Astrocyte (in vitro differentiated cells and primary cell): ENCODE data around the gene GGACT. TPM values are rescaled to one million over a fixed set of nuclear protein-coding genes. Genes with fewer than 3 reads are reported as not detected.

Experiments used
- DNase-seq: peaks from one replicate; pipeline ENCODE4 v3.0.0-alpha.2; 2010; ENCODE audit warnings: low read depth
- FAIRE-seq: peaks from 2 replicates; lab custom pipeline; 2011; peaks lifted over from hg19 to GRCh38; lab: Jason Lieb, UNC
- H2AFZ ChIP-seq: 2 replicates; pipeline ENCODE4 v1.6.0; 2012; ENCODE audit warnings: low read depth, low read length, inconsistent platforms
- H3K27ac ChIP-seq: 2 replicates; pipeline ENCODE4 v1.5.1; 2011; ENCODE audit warnings: low read depth, low read length, inconsistent platforms
- H3K27me3 ChIP-seq: 2 replicates; pipeline ENCODE4 v1.6.0; 2011; ENCODE audit warnings: low read length, inconsistent platforms; ENCODE audit not compliant: insufficient read depth
- H3K36me3 ChIP-seq: 2 replicates; pipeline ENCODE4 v1.5.1; 2011; ENCODE audit warnings: low read length, inconsistent platforms; ENCODE audit not compliant: insufficient read depth
- H3K4me1 ChIP-seq: 2 replicates; pipeline ENCODE4 v1.5.1; 2011; ENCODE audit warnings: low read length, inconsistent platforms; ENCODE audit not compliant: insufficient read depth
- H3K4me2 ChIP-seq: 2 replicates; pipeline ENCODE4 v1.6.0; 2012; ENCODE audit warnings: low read length, inconsistent platforms
- H3K4me3 ChIP-seq: 2 replicates; pipeline ENCODE4 v1.5.1; 2011; ENCODE audit warnings: low read depth, mild to moderate bottlenecking, low read length, inconsistent platforms; ENCODE audit not compliant: insufficient read depth
- H3K79me2 ChIP-seq: 2 replicates; pipeline ENCODE4 v1.6.0; 2012; ENCODE audit warnings: mild to moderate bottlenecking, low read length, inconsistent platforms; ENCODE audit not compliant: insufficient read depth
- H3K9ac ChIP-seq: 2 replicates; pipeline ENCODE4 v1.6.0; 2012; ENCODE audit warnings: mild to moderate bottlenecking, low read length, inconsistent platforms
- H3K9me3 ChIP-seq: 2 replicates; pipeline ENCODE4 v1.5.1; 2012; ENCODE audit warnings: low read depth, mild to moderate bottlenecking, low read length, inconsistent platforms; ENCODE audit not compliant: insufficient read depth
- H4K20me1 ChIP-seq: 2 replicates; pipeline ENCODE4 v1.6.0; 2012; ENCODE audit warnings: low read length, inconsistent platforms; ENCODE audit not compliant: insufficient read depth
- H3K27ac Mint-ChIP-seq: one replicate; pipeline ENCODE4 v1.8.0; 2021; ENCODE audit warnings: mild to moderate bottlenecking, mixed read lengths; ENCODE audit not compliant: unreplicated experiment
- H3K27me3 Mint-ChIP-seq: one replicate; pipeline ENCODE4 v1.8.0; 2021; ENCODE audit warnings: low read depth, mixed read lengths; ENCODE audit not compliant: unreplicated experiment
- H3K36me3 Mint-ChIP-seq: one replicate; pipeline ENCODE4 v1.8.0; 2021; ENCODE audit warnings: low read depth, mixed read lengths; ENCODE audit not compliant: unreplicated experiment
- H3K4me1 Mint-ChIP-seq: one replicate; pipeline ENCODE4 v1.8.0; 2021; ENCODE audit warnings: low read depth, mixed read lengths; ENCODE audit not compliant: unreplicated experiment
- H3K4me3 Mint-ChIP-seq: one replicate; pipeline ENCODE4 v1.8.0; 2021; ENCODE audit warnings: mild to moderate bottlenecking, moderate library complexity, mixed read lengths; ENCODE audit not compliant: unreplicated experiment
- H3K9me3 Mint-ChIP-seq: one replicate; pipeline ENCODE4 v1.8.0; 2021; ENCODE audit warnings: mild to moderate bottlenecking, mixed read lengths; ENCODE audit not compliant: unreplicated experiment
- CTCF ChIP-seq: IDR thresholded peaks from 2 replicates; pipeline ENCODE4 v1.5.1; 2011; ENCODE audit warnings: low read depth, mild to moderate bottlenecking, inconsistent platforms, low read length, moderate library complexity; ENCODE audit not compliant: insufficient read depth
- EZH2 ChIP-seq: IDR thresholded peaks from 2 replicates; pipeline ENCODE4 v1.6.1; 2012; ENCODE audit warnings: mild to moderate bottlenecking, low read length, inconsistent platforms; ENCODE audit not compliant: insufficient read depth
- total RNA-seq: library from RNA; stranded (reverse); gene quantifications from 2 replicates; pipeline ENCODE4 v1.2.1, GENCODE V29; 2021

GGACT gene
- total RNA-seq, 1 donor from 2014 or later, result 7.7 TPM

- Histone ChIP-seq H4K20me1 (no peaks in the 10 kb centered on the region), H3K27me3 (no peaks in the 10 kb centered on the region), H3K27ac (no peak overlapping the region), H3K4me2 (no peak overlapping the region), H2AFZ (no peak overlapping the region), H3K4me3 (no peak overlapping the region), H3K36me3 (no peaks in the 10 kb centered on the region), H3K9ac (no peak overlapping the region), H3K4me1 (peaks cover 5% of the 10 kb centered on the region), H3K79me2 (no peaks in the 10 kb centered on the region), H3K9me3 (no peaks in the 10 kb centered on the region)
- H3K36me3 Mint-ChIP-seq, result peaks cover 3% of the 10 kb centered on the region
- FAIRE-seq (no peak), DNase-seq (no peak)
- TF ChIP-seq CTCF (no peak), EZH2 (no peak)
- no peaks in the 10 kb centered on the region for H3K9me3 Mint-ChIP-seq
- H3K27ac Mint-ChIP-seq, result no peak overlapping the region
- H3K4me1 Mint-ChIP-seq, result no peaks in the 10 kb centered on the region
- peaks cover 5% of the 10 kb centered on the region for H3K27me3 Mint-ChIP-seq
- no peak overlapping the region for H3K4me3 Mint-ChIP-seq
Observed at GRCh38 chr13:100552755-100553154, 35.8 kb downstream of the GGACT start.

- Mint-ChIP-seq H3K4me1 (no peaks in the 10 kb centered on the region), H3K27me3 (peaks cover 5% of the 10 kb centered on the region), H3K9me3 (no peaks in the 10 kb centered on the region), H3K36me3 (peaks cover 3% of the 10 kb centered on the region), H3K4me3 (no peak overlapping the region), H3K27ac (no peak overlapping the region)
- Histone ChIP-seq H2AFZ (no peak overlapping the region), H3K27me3 (no peaks in the 10 kb centered on the region), H3K9me3 (no peaks in the 10 kb centered on the region), H3K4me1 (peaks cover 5% of the 10 kb centered on the region), H3K27ac (no peak overlapping the region), H4K20me1 (peaks cover 3% of the 10 kb centered on the region), H3K79me2 (no peaks in the 10 kb centered on the region), H3K4me3 (no peak overlapping the region), H3K36me3 (no peaks in the 10 kb centered on the region), H3K9ac (no peak overlapping the region), H3K4me2 (no peak overlapping the region)
- FAIRE-seq (no peak), DNase-seq (no peak)
- TF ChIP-seq EZH2 (no peak), CTCF (no peak)
Observed at GRCh38 chr13:100549316-100549715, 39.3 kb downstream of the GGACT start.

GRCh38 chr13:100547791-100548201 is 40.8 kb downstream of the GGACT start:
- Histone ChIP-seq H3K36me3 (no peaks in the 10 kb centered on the region), H4K20me1 (peaks cover 3% of the 10 kb centered on the region), H3K4me3 (no peak overlapping the region), H3K4me1 (peaks cover 8% of the 10 kb centered on the region), H3K27ac (no peak overlapping the region), H3K9me3 (no peaks in the 10 kb centered on the region), H3K79me2 (no peaks in the 10 kb centered on the region), H3K4me2 (no peak overlapping the region), H2AFZ (no peak overlapping the region), H3K9ac (no peak overlapping the region), H3K27me3 (no peaks in the 10 kb centered on the region)
- no peaks in the 10 kb centered on the region for H3K9me3 Mint-ChIP-seq
- peaks cover 3% of the 10 kb centered on the region for H3K27me3 Mint-ChIP-seq
- no peak for DNase-seq
- H3K4me1 Mint-ChIP-seq, result no peaks in the 10 kb centered on the region
- H3K4me3 Mint-ChIP-seq, result no peak overlapping the region
- H3K36me3 Mint-ChIP-seq, result no peaks in the 10 kb centered on the region
- H3K27ac Mint-ChIP-seq, result no peak overlapping the region
- TF ChIP-seq EZH2 (no peak), CTCF (no peak)
- no peak for FAIRE-seq
